Type B pancreatic cell (in vitro differentiated cells): ENCODE measurements around the gene CD99L2. TPM values are rescaled to one million over a fixed set of nuclear protein-coding genes. Genes with fewer than 3 reads are reported as not detected.
"Not testable (repeated sequence)": the region's sequence is repeated elsewhere in the genome, so short reads cannot be mapped to it uniquely, and the experiment has no call there.

ENCODE experiments used
- DNase-seq: peaks from one replicate; pipeline ENCODE4 v3.0.0; 2021; ENCODE audit warnings: mixed read lengths; ENCODE audit not compliant: unreplicated experiment; ENCODE audit errors: extremely low spot score
- H3K27ac Mint-ChIP-seq: 2 replicates; pipeline ENCODE4 v1.8.0; 2021; ENCODE audit warnings: mild to moderate bottlenecking, mixed read lengths
- H3K27me3 Mint-ChIP-seq: 2 replicates; pipeline ENCODE4 v1.8.0; 2021; ENCODE audit warnings: mixed read lengths
- H3K36me3 Mint-ChIP-seq: 2 replicates; pipeline ENCODE4 v1.8.0; 2021; ENCODE audit warnings: mixed read lengths
- H3K4me1 Mint-ChIP-seq: one replicate; pipeline ENCODE4 v1.8.0; 2021; ENCODE audit warnings: mixed read lengths; ENCODE audit not compliant: unreplicated experiment
- H3K4me3 Mint-ChIP-seq: 2 replicates; pipeline ENCODE4 v1.8.0; 2021; ENCODE audit warnings: mild to moderate bottlenecking, mixed read lengths
- H3K9me3 Mint-ChIP-seq: 2 replicates; pipeline ENCODE4 v1.8.0; 2021; ENCODE audit warnings: mixed read lengths
- total RNA-seq: library from RNA; stranded (reverse); gene quantifications from 2 replicates; pipeline ENCODE4 v1.2.1, GENCODE V29; 2021; ENCODE audit warnings: low replicate concordance
- TF ChIP-seq, protein P1 (sequence below): fragments of 200-600 bp; sonication (generic); conservative IDR thresholded peaks from 2 replicates; pipeline ENCODE4 v1.5.0; 2021; ENCODE audit warnings: antibody characterized with exemption, mild to moderate bottlenecking

Gene CD99L2
- total RNA-seq, 1 donor from 2014 or later = 35.1 TPM

DNA sequence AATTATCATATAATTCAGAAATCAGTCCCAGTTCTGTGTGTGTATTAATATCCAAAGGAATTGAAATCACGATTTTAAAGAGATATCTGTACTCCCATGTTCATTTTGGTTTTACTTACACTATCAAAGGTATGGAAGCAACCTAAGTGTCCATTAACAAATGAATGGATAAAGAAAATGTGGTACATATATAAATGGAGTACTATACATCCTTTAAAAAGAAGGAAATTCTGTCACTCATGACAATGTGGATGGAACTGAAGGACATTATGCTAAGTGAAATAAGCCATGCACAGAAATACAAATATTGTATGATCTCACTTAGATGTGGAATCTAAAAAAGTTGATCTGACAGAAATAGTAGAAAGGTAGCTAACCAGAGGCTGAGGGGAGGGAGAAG, 63.8 kb downstream of the CD99L2 start:
- no peaks in the 10 kb centered on the region for H3K4me1 Mint-ChIP-seq
- H3K36me3 Mint-ChIP-seq = peaks cover 12% of the 10 kb centered on the region
- TF ChIP-seq, protein P1, sequence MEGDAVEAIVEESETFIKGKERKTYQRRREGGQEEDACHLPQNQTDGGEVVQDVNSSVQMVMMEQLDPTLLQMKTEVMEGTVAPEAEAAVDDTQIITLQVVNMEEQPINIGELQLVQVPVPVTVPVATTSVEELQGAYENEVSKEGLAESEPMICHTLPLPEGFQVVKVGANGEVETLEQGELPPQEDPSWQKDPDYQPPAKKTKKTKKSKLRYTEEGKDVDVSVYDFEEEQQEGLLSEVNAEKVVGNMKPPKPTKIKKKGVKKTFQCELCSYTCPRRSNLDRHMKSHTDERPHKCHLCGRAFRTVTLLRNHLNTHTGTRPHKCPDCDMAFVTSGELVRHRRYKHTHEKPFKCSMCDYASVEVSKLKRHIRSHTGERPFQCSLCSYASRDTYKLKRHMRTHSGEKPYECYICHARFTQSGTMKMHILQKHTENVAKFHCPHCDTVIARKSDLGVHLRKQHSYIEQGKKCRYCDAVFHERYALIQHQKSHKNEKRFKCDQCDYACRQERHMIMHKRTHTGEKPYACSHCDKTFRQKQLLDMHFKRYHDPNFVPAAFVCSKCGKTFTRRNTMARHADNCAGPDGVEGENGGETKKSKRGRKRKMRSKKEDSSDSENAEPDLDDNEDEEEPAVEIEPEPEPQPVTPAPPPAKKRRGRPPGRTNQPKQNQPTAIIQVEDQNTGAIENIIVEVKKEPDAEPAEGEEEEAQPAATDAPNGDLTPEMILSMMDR = no peak
- peaks cover 10% of the 10 kb centered on the region for H3K9me3 Mint-ChIP-seq
- DNase-seq = no peak
- no peak overlapping the region for H3K27ac Mint-ChIP-seq
- H3K27me3 Mint-ChIP-seq = no peaks in the 10 kb centered on the region
- no peak overlapping the region for H3K4me3 Mint-ChIP-seq

DNA sequence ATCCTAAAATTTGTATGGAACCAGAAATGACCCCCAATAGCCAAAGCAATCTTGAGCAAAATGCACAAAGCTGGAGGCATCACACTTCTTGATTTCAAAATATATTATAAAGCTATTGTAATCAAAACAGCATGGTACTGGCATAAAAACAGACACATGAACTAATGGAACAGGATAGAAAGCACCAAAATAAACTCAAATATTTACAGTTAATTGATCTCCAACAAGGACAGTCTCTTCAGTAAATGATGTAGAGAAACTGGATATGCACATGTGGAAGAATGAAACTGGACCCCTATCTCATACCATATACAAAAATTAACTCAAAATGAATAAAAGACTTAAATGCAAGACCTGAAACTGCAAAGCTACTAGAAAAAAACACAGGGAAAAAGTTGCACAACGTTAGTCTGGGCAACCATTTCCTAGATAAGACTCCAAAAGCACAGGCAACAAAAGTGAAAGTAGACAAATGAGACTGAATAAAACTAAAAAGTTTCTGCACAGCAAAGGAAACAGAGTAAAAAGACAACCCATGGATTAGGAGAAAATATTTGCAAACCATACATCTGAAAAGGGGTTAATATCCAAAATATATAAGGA, 64.9 kb downstream of the CD99L2 start:
- Mint-ChIP-seq H3K9me3 (peaks cover 10% of the 10 kb centered on the region), H3K4me1 (no peaks in the 10 kb centered on the region), H3K27ac (no peak overlapping the region), H3K36me3 (peaks cover 12% of the 10 kb centered on the region), H3K27me3 (no peaks in the 10 kb centered on the region), H3K4me3 (no peak overlapping the region)
- TF ChIP-seq, protein P1 = no peak
- no peak for DNase-seq

DNA sequence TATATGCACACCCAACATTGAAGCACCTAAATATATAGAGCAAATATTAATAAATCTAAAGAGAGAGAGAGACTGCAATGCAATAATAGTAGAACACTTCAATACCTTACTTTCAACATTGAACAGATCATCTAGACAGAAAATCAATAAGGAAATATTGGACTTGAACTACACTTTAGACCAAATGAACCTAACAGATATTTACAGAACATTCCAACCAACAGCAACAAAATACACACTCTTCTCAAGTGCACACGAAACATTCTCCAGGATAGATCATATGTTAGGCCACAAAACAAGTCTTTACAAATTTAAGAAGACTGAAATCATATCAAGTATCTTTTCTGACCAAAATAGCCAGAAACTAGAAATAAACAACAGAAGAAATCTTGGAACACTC, 66.6 kb downstream of the CD99L2 start:
- Mint-ChIP-seq H3K27me3 (no peaks in the 10 kb centered on the region), H3K9me3 (peaks cover 10% of the 10 kb centered on the region), H3K4me3 (no peak overlapping the region), H3K4me1 (no peaks in the 10 kb centered on the region), H3K27ac (no peak overlapping the region), H3K36me3 (peaks cover 16% of the 10 kb centered on the region)
- TF ChIP-seq, protein P1 = no peak
- DNase-seq = no peak

DNA sequence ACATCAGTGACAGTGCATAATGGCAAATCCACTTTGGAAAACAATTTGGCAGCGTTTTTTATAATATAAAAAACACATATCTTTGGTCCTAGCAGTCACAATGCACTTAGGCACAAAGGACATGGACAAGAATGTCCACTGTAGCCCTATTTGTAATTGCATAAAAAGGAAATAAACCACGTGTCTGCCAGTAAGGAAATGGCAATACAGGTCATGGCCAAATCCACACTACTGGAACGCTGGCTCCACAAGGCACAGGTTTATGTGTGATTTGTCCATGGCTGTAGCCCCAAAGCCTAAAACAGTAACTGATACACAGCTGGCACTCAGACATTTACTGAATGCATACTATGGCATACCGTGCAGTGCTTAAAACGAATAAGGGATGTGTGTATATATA, 69.7 kb downstream of the CD99L2 start:
- Mint-ChIP-seq H3K9me3 (peaks cover 3% of the 10 kb centered on the region), H3K27ac (no peak overlapping the region)

DNA sequence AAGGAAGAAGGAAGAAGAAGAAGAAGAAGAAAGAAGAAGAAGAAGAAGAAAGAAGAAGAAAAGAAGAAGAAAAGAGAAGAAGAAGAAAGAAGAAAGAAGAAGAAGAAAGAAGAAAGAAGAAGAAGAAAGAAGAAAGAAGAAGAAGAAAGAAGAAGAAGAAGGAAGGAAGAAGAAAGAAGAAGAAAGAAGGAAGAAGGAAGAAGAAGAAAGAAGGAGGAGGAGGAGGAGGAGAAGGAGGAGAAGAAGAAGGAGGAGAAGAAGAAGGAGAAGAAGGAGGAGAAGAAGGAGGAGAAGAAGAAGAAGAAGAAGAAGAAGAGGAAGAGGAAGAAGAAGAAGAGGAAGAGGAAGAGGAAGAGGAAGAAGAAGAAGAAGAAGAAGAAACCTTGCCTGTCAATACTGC, 74.1 kb downstream of the CD99L2 start:
- not testable (repeated sequence) for H3K27ac Mint-ChIP-seq, H3K4me3 Mint-ChIP-seq, H3K4me1 Mint-ChIP-seq, H3K9me3 Mint-ChIP-seq, DNase-seq, H3K27me3 Mint-ChIP-seq
- H3K36me3 Mint-ChIP-seq = peaks cover 19% of the 10 kb centered on the region

More for the DNA sequence above, 69.7 kb downstream of the CD99L2 start:
- Mint-ChIP-seq H3K36me3 (peaks cover 17% of the 10 kb centered on the region), H3K4me3 (no peak overlapping the region), H3K27me3 (no peaks in the 10 kb centered on the region), H3K4me1 (no peaks in the 10 kb centered on the region)
- TF ChIP-seq, protein P1 = no peak
- DNase-seq = no peak

DNA sequence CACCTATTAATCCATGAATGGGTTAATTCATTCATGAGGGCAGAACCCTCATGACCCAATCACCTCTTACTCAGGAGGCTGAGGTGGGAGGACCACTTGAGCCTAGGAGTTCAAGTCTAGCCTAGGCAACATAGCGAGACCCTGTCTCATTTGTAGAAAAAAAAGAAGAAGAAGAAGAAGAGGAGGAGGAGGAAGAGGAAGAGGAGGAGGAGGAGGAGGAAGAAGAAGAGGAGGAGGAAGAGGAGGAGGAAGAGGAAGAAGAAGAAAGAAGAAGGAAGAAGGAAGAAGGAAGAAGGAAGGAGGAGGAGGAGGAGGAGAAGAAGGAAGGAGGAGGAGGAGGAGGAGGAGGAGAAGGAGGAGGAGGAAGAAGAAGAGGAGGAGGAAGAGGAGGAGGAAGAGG, 74.6 kb downstream of the CD99L2 start:
- H3K36me3 Mint-ChIP-seq = peaks cover 19% of the 10 kb centered on the region
- DNase-seq, H3K4me1 Mint-ChIP-seq, H3K4me3 Mint-ChIP-seq, H3K9me3 Mint-ChIP-seq, H3K27me3 Mint-ChIP-seq, H3K27ac Mint-ChIP-seq: not testable (repeated sequence)

DNA sequence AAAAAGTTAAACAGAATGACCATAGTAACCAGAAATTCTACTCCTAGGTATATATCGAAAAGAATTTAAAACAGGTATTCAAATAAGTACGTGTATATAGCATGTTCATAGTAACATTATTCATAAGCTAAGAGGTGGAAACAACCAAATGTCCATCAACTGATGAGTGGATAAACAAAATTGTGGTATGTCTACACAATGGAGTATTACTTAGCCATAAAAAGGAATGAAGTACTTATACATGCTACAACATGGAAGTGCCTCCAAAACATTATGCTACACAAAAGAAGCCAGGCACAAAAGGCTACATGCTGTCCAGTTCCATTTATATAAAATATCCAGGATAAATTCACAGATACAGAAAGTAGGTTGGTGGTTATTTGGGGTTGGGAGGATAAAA, 76.5 kb downstream of the CD99L2 start:
- Mint-ChIP-seq H3K27me3 (no peaks in the 10 kb centered on the region), H3K27ac (no peak overlapping the region), H3K4me3 (no peak overlapping the region), H3K4me1 (no peaks in the 10 kb centered on the region), H3K9me3 (peaks cover 6% of the 10 kb centered on the region), H3K36me3 (peaks cover 19% of the 10 kb centered on the region)
- DNase-seq = no peak
- TF ChIP-seq, protein P1 = no peak
